Activated CD4-positive, CD25-positive, alpha-beta regulatory T cell treated with anti-CD3 and anti-CD28 coated beads, Interleukin-2, amount 50 U/mL, for 72 hours (primary cell): ENCODE data around the gene PBX2.
A peak's percentile ranks its signal among the peaks of the same experiment; 100 is the strongest.
"Not testable (repeated sequence)": the region's sequence is repeated elsewhere in the genome, so short reads cannot be mapped to it uniquely, and the experiment has no call there.

Source experiments
- DNase-seq: peaks from one replicate; pipeline ENCODE4 v3.0.0; 2021

Gene PBX2

DNA sequence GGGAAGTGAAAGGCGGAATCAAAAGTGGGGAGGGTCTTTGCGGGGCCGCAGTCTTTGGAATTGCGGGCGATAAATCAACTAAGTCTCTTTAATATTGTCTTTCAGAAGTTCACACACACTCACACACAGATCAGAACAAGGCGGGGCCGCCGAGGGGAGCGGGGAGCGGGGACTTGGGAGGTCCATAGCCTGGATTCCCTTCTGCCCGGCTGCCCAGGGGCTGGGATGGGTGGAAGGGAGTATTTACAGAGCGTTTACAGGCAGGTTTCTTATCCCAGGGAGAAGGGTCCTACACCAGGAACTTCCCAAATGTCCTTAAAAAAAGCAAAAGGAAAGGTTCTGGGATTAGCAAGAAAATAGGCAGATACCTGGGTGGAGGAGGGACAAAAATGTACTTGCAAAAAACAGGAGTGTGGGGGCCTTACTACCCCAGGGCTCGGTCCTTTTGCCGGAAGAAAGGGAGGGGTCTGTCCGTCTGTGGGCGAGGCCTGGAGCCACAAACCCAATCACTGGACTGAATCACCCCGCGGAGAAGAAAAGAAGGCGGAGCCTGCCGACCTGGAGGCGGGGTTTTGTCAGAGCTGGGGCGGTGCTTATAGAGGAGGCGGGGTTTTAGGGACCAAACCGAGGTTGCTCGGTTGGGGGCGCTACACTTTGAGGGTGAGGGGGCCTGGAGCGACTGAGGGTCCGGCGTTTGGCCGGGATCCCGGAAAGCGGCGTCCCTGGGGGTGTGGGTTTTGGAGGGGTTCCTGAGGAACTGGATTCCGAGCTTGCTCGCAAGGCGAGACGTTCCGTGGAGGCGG lies 41.5 kb downstream of the PBX2 start:
- peak; percentile 76 for DNase-seq

DNA sequence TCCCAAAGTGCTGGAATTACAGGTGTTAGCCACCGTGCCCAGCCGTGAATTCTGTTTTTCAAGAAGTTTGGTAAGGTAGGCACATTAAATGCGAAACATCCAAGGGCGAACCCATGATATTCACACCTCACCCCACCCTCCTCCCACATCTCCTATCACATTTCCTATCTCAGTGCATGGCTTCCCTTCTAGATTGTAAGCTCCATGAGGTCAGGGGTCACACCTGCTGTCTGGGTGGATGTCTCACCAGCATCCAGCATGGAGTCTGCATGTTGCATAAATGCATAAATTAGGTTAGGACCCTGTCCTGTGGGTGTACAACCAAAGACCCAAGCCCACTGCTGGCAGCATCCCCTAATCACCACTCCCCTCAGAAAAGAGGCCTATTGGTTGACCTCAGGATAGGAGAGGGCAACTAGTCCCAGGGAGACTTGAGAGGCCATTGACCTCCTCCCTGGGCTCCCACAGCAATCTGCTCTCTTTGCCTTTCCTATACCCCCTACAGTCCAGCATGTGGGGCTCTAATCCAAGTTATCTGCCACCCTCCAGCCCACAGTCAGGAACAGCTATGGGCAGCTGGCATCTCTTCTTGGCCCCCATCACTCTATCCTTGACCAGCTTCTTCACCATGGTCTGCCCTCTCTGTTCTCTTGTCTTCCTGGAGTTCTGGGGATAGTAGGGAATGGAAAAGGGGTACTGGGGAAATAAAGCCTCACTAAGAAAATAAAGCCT lies 42.4 kb downstream of the PBX2 start:
- DNase-seq: no peak

DNA sequence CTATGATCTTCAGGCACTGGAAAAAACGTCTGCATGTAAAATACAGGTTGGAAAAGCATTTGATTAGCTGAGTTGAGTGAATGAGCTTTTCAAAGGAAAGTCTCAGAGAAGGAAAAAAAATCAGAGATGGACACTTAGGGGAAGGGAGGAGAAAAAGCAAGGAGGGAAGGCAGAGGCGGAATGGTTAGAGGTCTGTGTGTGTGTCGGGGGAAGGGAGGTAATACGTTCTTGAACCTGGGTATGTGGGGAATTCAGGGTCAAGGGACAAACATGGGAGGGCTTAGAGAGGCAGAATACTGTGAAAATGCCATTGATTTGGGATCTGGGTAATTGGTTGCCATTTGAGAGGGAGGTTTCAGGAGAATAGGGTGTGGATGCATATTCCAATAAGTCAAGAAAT lies 43.3 kb downstream of the PBX2 start:
- no peak for DNase-seq

DNA sequence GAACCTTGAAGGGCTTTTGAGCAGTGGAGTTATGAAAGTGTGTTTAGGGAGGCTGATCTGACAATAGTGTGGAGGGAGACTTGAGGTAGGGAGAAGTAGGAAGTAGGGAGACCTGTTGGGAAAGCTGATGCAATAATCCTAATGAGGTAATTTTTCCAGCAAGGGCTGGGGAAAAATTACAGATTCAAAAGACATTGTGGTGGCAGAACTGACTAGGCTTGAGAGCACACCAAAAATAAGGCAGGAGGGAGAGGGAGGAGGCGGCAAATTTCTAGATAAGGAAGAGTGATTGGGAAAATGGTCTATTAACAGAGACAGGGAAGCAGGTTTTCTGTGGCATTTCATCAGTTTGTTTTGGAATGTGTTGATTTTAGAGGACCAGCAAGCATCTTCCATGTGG lies 43.7 kb downstream of the PBX2 start:
- no peak for DNase-seq

DNA sequence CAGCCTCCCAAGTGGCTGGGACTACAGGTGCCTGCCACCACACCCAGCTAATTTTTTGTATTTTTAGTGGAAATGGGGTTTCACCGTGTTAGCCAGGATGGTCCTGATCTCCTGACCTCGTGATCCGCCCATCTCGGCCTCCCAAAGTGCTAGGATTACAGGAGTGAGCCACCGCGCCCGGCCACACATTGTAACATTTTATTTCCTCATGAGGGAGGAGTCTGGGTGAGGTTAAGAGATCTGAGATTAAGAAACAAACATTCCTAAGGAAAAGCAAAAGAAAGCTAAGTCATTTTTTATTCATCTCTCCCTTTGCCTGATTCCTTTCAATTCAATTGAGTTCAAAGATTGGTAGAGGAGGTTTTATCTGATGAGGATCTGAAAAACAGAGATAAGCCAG lies 45.8 kb downstream of the PBX2 start:
- not testable (repeated sequence) for DNase-seq

DNA sequence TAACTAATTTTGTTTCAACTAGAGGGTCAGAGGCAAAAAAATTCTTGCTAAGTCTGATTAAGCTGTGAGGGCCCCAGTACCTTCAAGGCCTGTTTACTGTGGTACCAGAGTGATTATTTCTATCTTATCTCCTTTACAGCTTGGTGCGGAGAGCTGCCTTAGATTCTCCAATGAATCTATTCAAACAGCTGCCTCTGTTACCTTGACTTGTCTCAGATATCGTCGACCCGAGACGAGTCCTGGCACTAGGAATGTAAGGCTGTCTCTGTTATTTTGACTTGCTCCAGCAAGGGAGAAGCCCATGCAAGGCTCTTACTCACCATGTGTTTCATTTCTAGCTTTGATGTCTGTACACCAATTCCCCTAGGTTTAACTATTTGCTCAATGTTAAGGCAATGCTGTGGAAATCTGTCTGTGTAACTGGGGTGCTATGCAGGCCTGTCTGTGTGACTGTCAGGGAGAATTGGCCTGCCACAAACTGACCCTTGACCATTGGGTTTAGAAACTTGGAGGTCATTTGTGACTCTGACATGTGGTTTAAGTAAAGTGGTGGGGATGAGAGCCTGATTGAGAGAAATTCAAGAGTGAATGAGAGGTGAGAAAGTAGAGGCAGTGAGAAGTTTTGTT lies 49.5 kb downstream of the PBX2 start:
- no peak for DNase-seq

DNA sequence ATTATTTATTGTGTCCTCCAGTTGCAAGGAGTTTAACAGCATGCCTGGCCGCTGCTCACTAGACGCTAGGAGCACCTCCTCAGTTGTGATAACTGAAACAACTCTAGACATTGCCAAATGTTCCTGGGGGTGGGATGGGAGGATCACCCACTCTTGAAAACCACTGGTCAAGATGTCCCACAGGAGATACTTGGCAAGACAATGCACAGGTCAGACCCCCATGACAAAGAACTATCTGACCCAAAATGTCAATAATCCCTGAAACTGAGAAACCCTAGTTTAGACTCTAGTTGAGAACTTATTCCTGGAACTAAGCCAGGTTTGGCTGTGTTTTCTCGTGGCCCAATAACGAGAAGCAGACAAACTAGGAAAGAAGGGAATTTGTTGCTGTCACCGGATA lies 50.4 kb downstream of the PBX2 start:
- DNase-seq: no peak

DNA sequence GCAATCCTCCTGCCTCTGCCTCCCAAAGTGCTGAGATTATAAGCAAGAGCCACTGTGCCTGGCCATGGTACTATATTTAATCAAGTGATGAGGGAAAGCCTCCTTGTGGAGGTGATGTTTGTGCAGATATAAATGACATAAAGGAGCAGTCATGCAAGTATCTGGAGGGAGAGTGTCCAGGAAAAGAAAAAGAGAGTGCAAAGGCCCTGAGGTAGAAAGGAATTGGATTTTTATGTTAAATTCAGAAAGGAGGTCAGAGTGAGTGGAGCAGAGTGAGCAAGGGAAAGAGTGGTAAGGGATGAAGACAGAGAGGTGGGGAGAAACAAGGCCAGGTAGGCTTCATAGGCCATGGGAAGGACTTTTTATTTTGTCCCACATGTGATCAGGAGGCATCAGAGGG lies 52.5 kb downstream of the PBX2 start:
- no peak for DNase-seq
